HG03135 (cell line): ENCODE measurements around the gene METTL6.
"Not testable (repeated sequence)": the region's sequence is repeated elsewhere in the genome, so short reads cannot be mapped to it uniquely, and the experiment has no call there.

Source experiments
- ATAC-seq: cut with Tn5 transposase; IDR thresholded peaks from one replicate; pipeline ENCODE4 v1.9.1; 2021; ENCODE audit warnings: mild to moderate bottlenecking, moderate library complexity; ENCODE audit not compliant: unreplicated experiment

METTL6 gene

GRCh38 chr3:15405448-15406050 is 21.8 kb downstream of the METTL6 start:
- peak; percentile 57 for ATAC-seq

- ATAC-seq = no peak
Measured at GRCh38 chr3:15404767-15405166, 22.6 kb downstream of the METTL6 start.

GRCh38 chr3:15403965-15404364 is 23.4 kb downstream of the METTL6 start:
- no peak for ATAC-seq

GRCh38 chr3:15403495-15403894 is 23.8 kb downstream of the METTL6 start:
- ATAC-seq = no peak

- no peak for ATAC-seq
Measured at GRCh38 chr3:15401936-15402335, 25.4 kb downstream of the METTL6 start.

GRCh38 chr3:15399970-15400369 is 27.4 kb downstream of the METTL6 start:
- ATAC-seq = no peak

- not testable (repeated sequence) for ATAC-seq
Measured at GRCh38 chr3:15398731-15399133, 28.6 kb downstream of the METTL6 start.

- not testable (repeated sequence) for ATAC-seq
Measured at GRCh38 chr3:15393252-15393651, 34.1 kb downstream of the METTL6 start.

GRCh38 chr3:15391007-15391406 is 36.3 kb downstream of the METTL6 start:
- no peak for ATAC-seq

- ATAC-seq = no peak
Measured at GRCh38 chr3:15390460-15390859, 36.9 kb downstream of the METTL6 start.

GRCh38 chr3:15388335-15388734 is 39.0 kb downstream of the METTL6 start:
- not testable (repeated sequence) for ATAC-seq

GRCh38 chr3:15387735-15388134 is 39.6 kb downstream of the METTL6 start:
- no peak for ATAC-seq

GRCh38 chr3:15387171-15387581 is 40.2 kb downstream of the METTL6 start:
- no peak for ATAC-seq

- ATAC-seq = not testable (repeated sequence)
Measured at GRCh38 chr3:15386654-15386955, 40.7 kb downstream of the METTL6 start.

GRCh38 chr3:15385901-15386653 is 41.3 kb downstream of the METTL6 start:
- ATAC-seq = no peak

GRCh38 chr3:15385238-15385695 is 42.1 kb downstream of the METTL6 start:
- not testable (repeated sequence) for ATAC-seq

GRCh38 chr3:15384510-15385237 is 42.7 kb downstream of the METTL6 start:
- ATAC-seq = peak; percentile 76

GRCh38 chr3:15382405-15382923 is 44.9 kb downstream of the METTL6 start:
- no peak for ATAC-seq

GRCh38 chr3:15380980-15381890 is 46.1 kb downstream of the METTL6 start:
- no peak for ATAC-seq

GRCh38 chr3:15377961-15378791 is 49.2 kb downstream of the METTL6 start:
- peak; percentile 86 for ATAC-seq
